Endothelial cell of umbilical vein (primary cell): ENCODE data around the gene LPCAT3.

ENCODE experiments used
- CTCF ChIP-seq, 2 donors: IDR thresholded peaks; 1 replicate in 1 of 2; 2 replicates in 1 of 2; pipeline ENCODE4 v1.5.1; 2011; ENCODE audit warnings: low read length in 2 of 2, mild to moderate bottlenecking in 2 of 2, moderate library complexity in 2 of 2, control low read depth in 1 of 2, inconsistent platforms in 1 of 2, low read depth in 1 of 2; ENCODE audit not compliant: insufficient read depth in 1 of 2; ENCODE audit errors: extremely low read depth in 1 of 2
- EZH2 ChIP-seq: IDR thresholded peaks from 2 replicates; pipeline ENCODE4 v1.6.1; 2012; ENCODE audit warnings: borderline replicate concordance, low read depth, mild to moderate bottlenecking, moderate library complexity, low read length, inconsistent platforms; ENCODE audit not compliant: severe bottlenecking
- GATA2 ChIP-seq: IDR thresholded peaks from 2 replicates; pipeline ENCODE4 v1.7.0; 2011; ENCODE audit warnings: low read depth, mild to moderate bottlenecking, moderate library complexity, mixed read lengths, low read length; ENCODE audit not compliant: insufficient read length, insufficient read depth
- JUN ChIP-seq: IDR thresholded peaks from 2 replicates; pipeline ENCODE4 v1.6.1; 2011; ENCODE audit warnings: borderline replicate concordance, low read depth; ENCODE audit not compliant: insufficient read length, insufficient read depth
- MAX ChIP-seq: IDR thresholded peaks from 2 replicates; pipeline ENCODE4 v1.6.1; 2011; ENCODE audit not compliant: insufficient read depth, insufficient read length
- POLR2A ChIP-seq: IDR thresholded peaks from 2 replicates; pipeline ENCODE4 v1.6.1; 2012; ENCODE audit warnings: low read depth, mild to moderate bottlenecking, control low read depth, low read length
- POLR2AphosphoS5 ChIP-seq: IDR thresholded peaks from 2 replicates; pipeline ENCODE4 v1.6.1; 2012; ENCODE audit warnings: low read depth, mild to moderate bottlenecking, control low read depth, low read length, moderate library complexity; ENCODE audit not compliant: insufficient read depth

DNA sequence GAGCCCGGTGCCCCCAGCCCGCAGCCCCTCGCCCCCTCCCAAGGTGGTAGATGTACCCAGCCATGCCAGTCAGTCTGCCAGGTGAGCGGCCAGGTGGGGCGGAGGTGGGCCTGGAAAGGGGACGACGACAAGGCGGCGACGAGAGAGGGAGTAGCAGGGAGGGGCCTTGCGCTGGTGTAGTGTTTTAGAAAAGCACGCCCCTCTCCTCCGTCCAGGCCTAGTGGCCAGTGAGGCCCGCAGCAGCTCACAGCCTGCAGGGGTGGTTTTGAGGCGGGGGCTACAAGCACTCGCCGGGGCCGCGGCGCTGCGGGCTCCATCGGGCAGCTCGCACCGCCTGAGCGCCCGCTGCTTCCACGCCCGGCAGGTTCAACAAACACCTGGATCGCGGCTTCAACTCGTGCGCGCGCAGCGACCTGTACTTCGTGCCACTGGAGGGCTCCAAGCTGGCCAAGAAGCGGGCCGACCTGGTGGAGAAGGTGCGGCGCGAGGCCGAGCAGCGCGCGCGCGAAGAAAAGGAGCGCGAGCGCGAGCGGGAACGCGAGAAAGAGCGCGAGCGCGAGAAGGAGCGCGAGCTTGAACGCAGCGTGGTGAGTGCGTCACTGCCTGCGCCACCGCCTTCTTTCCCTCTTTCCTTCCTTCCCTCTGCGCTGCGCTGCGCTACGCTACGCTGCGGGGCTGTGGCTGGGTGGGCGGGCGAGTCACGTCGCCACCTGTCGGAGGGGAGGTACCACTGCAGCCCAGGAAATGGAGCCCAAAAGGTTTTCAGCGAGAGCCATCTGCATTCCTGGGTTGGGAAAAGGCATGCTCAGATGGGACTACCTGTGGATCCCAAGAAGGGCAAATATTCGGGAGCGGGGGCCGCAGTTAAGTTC is 80.6 kb downstream of the LPCAT3 start:
- TF ChIP-seq CTCF (IDR thresholded peaks at IDR 0.05; ENCODE audit: extremely low read depth in 1 of 2, insufficient read depth in 1 of 2, low read depth in 1 of 2, low read length in 2 of 2) (peak; percentile 90 to 98), POLR2AphosphoS5 (peak; percentile 97), EZH2 (no peak), POLR2A (peak; percentile 94), JUN (no peak), GATA2 (no peak), MAX (peak; percentile 84)
